H1 (cell line): Measurements from ENCODE around the gene EPHB1. TPM values are rescaled to one million over a fixed set of nuclear protein-coding genes. Genes with fewer than 3 reads are reported as not detected.

ENCODE experiments used
- BACH1 ChIP-seq: IDR thresholded peaks from 2 replicates; pipeline ENCODE4 v1.6.1; 2012; ENCODE audit warnings: low read length, improper control_type of control experiment
- CHD7 ChIP-seq: fragments of 300-600 bp; sonication (generic); IDR thresholded peaks from 2 replicates; pipeline ENCODE4 v1.7.1; 2012; ENCODE audit warnings: low read length, moderate library complexity, mild to moderate bottlenecking, inconsistent platforms; ENCODE audit not compliant: insufficient replicate concordance
- CTBP2 ChIP-seq: IDR thresholded peaks from 2 replicates; pipeline ENCODE4 v1.7.0; 2011; ENCODE audit warnings: borderline replicate concordance, mild to moderate bottlenecking, moderate library complexity, mixed read lengths, low read length; ENCODE audit not compliant: insufficient read depth, insufficient read length
- HDAC6 ChIP-seq: IDR thresholded peaks from one replicate; pipeline ENCODE4 v1.7.1; 2012; ENCODE audit warnings: low read depth, mild to moderate bottlenecking, inconsistent platforms, low read length, moderate library complexity
- JUN ChIP-seq: IDR thresholded peaks from 2 replicates; pipeline ENCODE4 v1.6.1; 2011; ENCODE audit warnings: low read depth, mild to moderate bottlenecking, improper control_type of control experiment, low read length
- KDM5A ChIP-seq: fragments of 200-600 bp; IDR thresholded peaks from 2 replicates; pipeline ENCODE4 v1.7.1; 2012; ENCODE audit warnings: mild to moderate bottlenecking, low read length, inconsistent platforms, mixed read lengths
- POLR2A ChIP-seq, 2 experiments: IDR thresholded peaks; 1 replicate in 1 of 2; 2 replicates in 1 of 2; pipeline ENCODE4 v1.6.1; 2011; ENCODE audit warnings: low read depth in 2 of 2, low read length in 2 of 2, mild to moderate bottlenecking in 2 of 2; ENCODE audit errors: control extremely low read depth in 1 of 2
- SIN3A ChIP-seq, 2 experiments: IDR thresholded peaks in 1 of 2; conservative IDR thresholded peaks in 1 of 2; 2 replicates each; pipeline ENCODE4 v1.6.1; 2011 to 2012; ENCODE audit warnings: low read length in 2 of 2, improper control_type of control experiment in 1 of 2, low read depth in 1 of 2, mild to moderate bottlenecking in 1 of 2
- SIRT6 ChIP-seq: IDR thresholded peaks from one replicate; pipeline ENCODE4 v1.7.1; 2012; ENCODE audit warnings: low read length, inconsistent platforms
- SP4 ChIP-seq: IDR thresholded peaks from 2 replicates; pipeline ENCODE4 v1.6.1; 2012; ENCODE audit warnings: low read length, inconsistent platforms
- SRF ChIP-seq: IDR thresholded peaks from 2 replicates; pipeline ENCODE4 v1.6.1; 2011; ENCODE audit warnings: mild to moderate bottlenecking, low read depth, low read length, moderate library complexity
- TAF1 ChIP-seq: IDR thresholded peaks from 2 replicates; pipeline ENCODE4 v1.6.1; 2011; ENCODE audit warnings: mild to moderate bottlenecking, low read depth, low read length
- polyA plus RNA-seq, 7 experiments: library from polyadenylated mRNA; depleted of rRNA in 3 of 7; stranded (reverse) in 5 of 7; unstranded in 2 of 7; fragments of >200 nt in 5 of 7; fragments of 200-250 nt in 2 of 7; gene quantifications; 1 replicate in 5 of 7; 2 replicates in 1 of 7; 4 replicates in 1 of 7; pipeline versions ENCODE4 v1.2.1 to v1.2.3, GENCODE V29; 2011 to 2013; ENCODE audit warnings: missing spikeins in 2 of 7, mixed read lengths in 2 of 7
- total RNA-seq: library from RNA; stranded (reverse); fragmentation: NEBNext Ultra II Directional; extraction: Animal tissue kit (Norgen Biotek cat#: 25700); gene quantifications from 2 replicates; pipeline ENCODE4 v1.2.1, GENCODE V29; 2021

EPHB1 gene
- total and polyA plus RNA-seq, 2 of the 8 experiments (the other 6 are each of a cell fraction or from before 2014, with no cell fraction given) = 3.5 to 5.9 TPM

GRCh38 chr3:135090020-135090717 lies 295.1 kb downstream of the EPHB1 start (continued):
- no peak for TF ChIP-seq CHD7
- no peak for TF ChIP-seq POLR2A (IDR thresholded peaks at IDR 0.05; ENCODE audit: control extremely low read depth in 1 of 2, low read depth in 2 of 2, low read length in 2 of 2)
- no peak for TF ChIP-seq SIRT6
- no peak for TF ChIP-seq TAF1
- no peak for TF ChIP-seq SRF
- TF ChIP-seq JUN = no peak
- no peak for TF ChIP-seq HDAC6
- TF ChIP-seq KDM5A = no peak
- no peak for TF ChIP-seq BACH1
- no peak for TF ChIP-seq SP4
- TF ChIP-seq CTBP2 = no peak
- TF ChIP-seq SIN3A (conservative IDR thresholded peaks at IDR 0.05 in 1 of 2, IDR thresholded peaks at IDR 0.05 in 1 of 2; ENCODE audit: low read depth in 1 of 2, low read length in 2 of 2) = no peak
